RWPE1 (cell line): ENCODE results near the gene RAB3IP.

Experiments used
- CTCF ChIA-PET: fragments of 350-600 bp; sonication (Branson Sonifier 250); formaldehyde crosslinking; extraction: SDS; loops from one replicate; lab custom pipeline; 2021; lab: Yijun Ruan, JAX
- POLR2A ChIA-PET: fragments of 400-600 bp; formaldehyde crosslinking; extraction: SDS; loops from one replicate; lab custom pipeline; 2020; ENCODE audit warnings: antibody characterized with exemption; ENCODE audit not compliant: low non-redundant PET; lab: Yijun Ruan, JAX
- DNase-seq: peaks from one replicate; pipeline ENCODE4 v3.0.0; 2012; ENCODE audit warnings: low spot score
- H3K27ac ChIP-seq: fragments of 450-650 bp; 2 replicates; pipeline ENCODE4 v1.5.1; 2017
- CTCF ChIP-seq: fragments of 450-650 bp; conservative IDR thresholded peaks from 2 replicates; pipeline ENCODE4 v1.5.1; 2017; ENCODE audit warnings: low read depth, mild to moderate bottlenecking

The RAB3IP gene

GRCh38 chr12:69821032-69821455, 82.4 kb downstream of the RAB3IP start:
- no peak for DNase-seq
- no peak for TF ChIP-seq CTCF
- H3K27ac ChIP-seq, result no peak overlapping the region
- CTCF ChIA-PET, result interaction anchor here (0.8 kb wide), 1 partner anchor 9 kb away, joined by 4 read pairs; no protein-coding TSS in a partner anchor
- POLR2A ChIA-PET, result no interaction called here

- peak; percentile 53 for DNase-seq
- POLR2A ChIA-PET, result no interaction called here
- TF ChIP-seq CTCF, result no peak
- H3K27ac ChIP-seq, result peak overlapping the region; percentile 60
- CTCF ChIA-PET, result interaction anchor here (0.8 kb wide), 1 partner anchor 10 kb away, joined by 4 read pairs; no protein-coding TSS in a partner anchor
These were observed 82.9 kb downstream of the RAB3IP start for GRCh38 chr12:69821456-69822159.

GRCh38 chr12:69822201-69822860, 83.7 kb downstream of the RAB3IP start:
- no peak for TF ChIP-seq CTCF
- no peak overlapping the region for H3K27ac ChIP-seq
- DNase-seq, result no peak
- POLR2A ChIA-PET, result no interaction called here
- CTCF ChIA-PET, result no interaction called here

- H3K27ac ChIP-seq, result no peak overlapping the region
- TF ChIP-seq CTCF, result no peak
- DNase-seq, result no peak
- ChIA-PET CTCF (interaction anchor here (0.6 kb wide), 1 partner anchor 76 kb away, joined by 3 read pairs; no protein-coding TSS in a partner anchor), POLR2A (no interaction called here)
These were observed 85.4 kb downstream of the RAB3IP start for GRCh38 chr12:69824028-69824427.

GRCh38 chr12:69824966-69825560, 86.4 kb downstream of the RAB3IP start, which contains the start of gene MYRFL:
Gene MYRFL, plus strand, starts transcription at chr12:69825227. Its CDS starts 291 bp downstream, at chr12:69825518.
- no peak for DNase-seq
- ChIA-PET CTCF (interaction anchor here (0.6 kb wide), 1 partner anchor 77 kb away, joined by 3 read pairs; no protein-coding TSS in a partner anchor), POLR2A (no interaction called here)
- H3K27ac ChIP-seq, result no peak within 1 kb of the TSS
- TF ChIP-seq CTCF, result no peak

- no peak overlapping the region for H3K27ac ChIP-seq
- ChIA-PET POLR2A (no interaction called here), CTCF (interaction anchor here (0.5 to 0.6 kb wide), 2 partner anchors 71 to 529 kb away, joined by 3 read pairs; no protein-coding TSS in a partner anchor)
- no peak for DNase-seq
- no peak for TF ChIP-seq CTCF
These were observed 90.2 kb downstream of the RAB3IP start for GRCh38 chr12:69828897-69829296.
